CD4-positive, alpha-beta T cell treated with Interleukin-17A for 4 hours (primary cell): ENCODE results near the gene C9orf43.
"Not testable (repeated sequence)": the region's sequence is repeated elsewhere in the genome, so short reads cannot be mapped to it uniquely, and the experiment has no call there.

ENCODE experiments used
- DNase-seq: peaks from one replicate; pipeline ENCODE4 v3.0.0-alpha.2; 2020; ENCODE audit warnings: mixed read lengths

Gene C9orf43, protein sequence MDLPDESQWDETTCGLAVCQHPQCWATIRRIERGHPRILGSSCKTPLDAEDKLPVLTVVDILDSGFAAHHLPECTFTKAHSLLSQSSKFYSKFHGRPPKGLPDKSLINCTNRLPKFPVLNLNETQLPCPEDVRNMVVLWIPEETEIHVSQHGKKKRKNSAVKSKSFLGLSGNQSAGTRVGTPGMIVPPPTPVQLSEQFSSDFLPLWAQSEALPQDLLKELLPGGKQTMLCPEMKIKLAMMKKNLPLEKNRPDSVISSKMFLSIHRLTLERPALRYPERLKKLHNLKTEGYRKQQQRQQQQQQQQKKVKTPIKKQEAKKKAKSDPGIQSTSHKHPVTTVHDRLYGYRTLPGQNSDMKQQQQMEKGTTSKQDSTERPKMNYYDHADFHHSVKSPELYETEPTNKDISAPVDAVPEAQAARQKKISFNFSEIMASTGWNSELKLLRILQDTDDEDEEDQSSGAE

DNA sequence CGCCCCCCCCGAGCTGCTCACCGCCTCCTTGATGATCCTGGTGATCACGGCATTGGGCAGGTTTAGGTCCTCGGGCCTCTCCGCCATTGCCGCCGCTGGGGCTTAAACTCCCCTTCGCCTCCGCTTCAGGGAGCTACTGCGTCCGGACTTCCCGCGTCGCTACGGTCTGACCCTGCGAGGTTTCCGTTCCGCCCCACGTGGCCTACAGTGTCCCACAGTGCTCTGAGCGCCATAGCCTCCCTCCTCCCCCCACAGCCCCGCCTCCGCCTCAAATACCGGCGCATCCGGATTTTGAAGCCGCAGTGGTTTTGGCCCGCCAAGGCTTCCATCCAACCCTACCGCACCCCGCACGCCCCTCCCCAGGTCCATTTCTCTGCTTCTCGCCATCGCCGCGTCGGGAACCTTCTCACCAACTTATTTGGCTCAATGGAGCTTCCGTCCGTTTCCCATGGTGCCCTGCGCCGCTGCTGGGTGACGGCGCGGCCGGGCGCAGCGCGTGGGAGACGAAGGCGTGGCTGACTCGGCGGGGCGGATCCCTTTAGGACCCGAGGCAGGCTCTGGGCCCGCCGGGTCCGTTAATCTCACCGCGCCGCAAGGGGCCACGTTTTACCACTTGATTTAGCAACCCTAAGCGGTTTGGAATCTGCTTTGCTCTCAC is at the start of gene C9orf43, which contains the start of gene POLE3:
C9orf43 (plus strand) TSS at position 541 of the 658 bp plus-strand sequence. CDS start 2,747 bp downstream, outside the sequence.
POLE3 (minus strand) TSS at position 469 of the 658 bp plus-strand sequence; CDS start at position 87, 382 bp downstream.
- peak; percentile 95 for DNase-seq

DNA sequence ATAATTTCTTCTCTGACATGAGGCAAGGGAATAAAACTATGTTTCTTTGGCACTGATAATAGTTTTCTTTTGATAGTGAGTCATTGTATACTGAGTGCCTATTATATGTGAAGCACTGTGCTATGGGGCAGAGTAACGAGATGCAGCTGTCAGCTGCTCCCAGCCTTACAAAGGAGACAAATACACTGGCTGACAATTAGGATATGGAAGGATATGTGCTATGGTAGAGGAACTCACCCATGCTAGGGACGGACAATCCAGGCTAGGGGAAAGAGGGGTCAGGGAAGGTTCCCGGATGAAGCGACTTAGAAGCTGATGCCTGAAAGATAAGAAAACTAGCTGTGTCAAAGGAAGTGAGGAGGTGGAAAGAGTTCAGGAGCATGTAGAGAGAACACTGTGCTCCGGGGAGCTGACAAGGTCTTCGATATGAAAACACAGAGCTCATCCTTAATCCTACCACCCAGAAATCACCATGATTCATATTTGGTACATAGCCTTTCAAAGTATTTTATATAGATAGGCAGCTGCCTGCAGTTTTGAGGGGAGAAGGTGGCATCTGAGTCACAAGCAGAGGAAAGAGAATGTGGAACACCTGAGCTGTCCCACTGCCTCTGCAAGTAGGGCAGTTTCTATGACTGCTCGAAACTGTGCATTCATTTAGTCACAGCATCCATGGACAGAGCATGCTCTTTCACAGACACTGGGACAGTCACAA is 49.1 kb upstream of the C9orf43 start:
- no peak for DNase-seq

DNA sequence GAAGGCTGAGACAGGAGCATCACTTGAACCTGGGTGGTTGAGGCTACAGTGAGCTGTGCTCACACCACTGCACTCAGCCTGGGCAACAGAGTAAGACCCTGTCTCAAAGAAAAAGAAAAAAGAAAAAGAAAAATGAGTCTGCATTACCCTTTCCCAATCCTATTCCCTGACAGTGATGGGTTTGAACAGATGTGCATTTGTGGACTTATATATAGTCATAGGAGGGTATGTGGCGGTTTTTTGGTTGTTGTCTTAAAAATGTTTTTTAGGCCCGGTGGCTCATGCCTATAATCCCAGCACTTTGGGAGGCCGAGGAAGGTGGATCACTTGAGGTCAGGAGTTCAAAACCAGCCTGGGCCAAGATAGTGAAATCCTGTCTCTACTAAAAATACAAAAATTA is 47.2 kb upstream of the C9orf43 start:
- DNase-seq: no peak

DNA sequence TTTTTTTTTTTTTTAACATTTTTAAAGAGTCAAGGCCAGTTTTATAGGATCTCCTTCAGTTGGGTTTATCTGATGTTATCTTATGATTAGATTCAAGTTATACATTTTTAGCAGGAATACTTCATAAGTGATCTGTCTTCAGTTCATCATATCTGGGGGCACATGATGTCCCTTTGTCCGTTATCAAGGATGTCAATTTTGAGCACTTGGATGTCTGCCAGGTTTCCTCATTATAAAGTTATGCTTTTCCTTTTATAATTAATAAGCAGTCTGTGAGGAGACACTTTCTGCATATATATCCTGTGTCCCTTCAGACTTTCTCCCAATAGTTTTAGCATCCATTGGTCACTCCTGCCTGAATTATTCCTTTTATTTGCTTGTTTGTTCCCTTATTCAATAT is 45.6 kb upstream of the C9orf43 start:
- no peak for DNase-seq

DNA sequence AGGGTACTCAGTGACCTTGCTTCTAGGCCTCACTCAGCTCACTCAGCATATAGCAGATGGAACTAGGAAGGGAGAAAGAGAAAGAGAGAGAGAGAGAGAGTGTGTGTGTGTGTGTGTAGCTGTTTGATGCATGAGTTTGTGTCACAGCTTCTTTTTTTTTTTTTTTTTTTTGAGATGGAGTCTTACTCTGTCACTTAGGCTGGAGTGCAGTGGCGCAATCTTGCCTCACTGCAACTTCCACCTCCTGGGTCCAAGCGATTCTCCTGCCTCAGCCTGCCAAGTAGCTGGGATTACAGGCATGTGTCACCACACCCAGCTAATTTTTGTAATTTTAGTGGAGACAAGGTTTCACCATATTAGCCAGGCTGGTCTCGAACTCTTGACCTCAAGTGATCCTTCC is 44.9 kb upstream of the C9orf43 start:
- not testable (repeated sequence) for DNase-seq

DNA sequence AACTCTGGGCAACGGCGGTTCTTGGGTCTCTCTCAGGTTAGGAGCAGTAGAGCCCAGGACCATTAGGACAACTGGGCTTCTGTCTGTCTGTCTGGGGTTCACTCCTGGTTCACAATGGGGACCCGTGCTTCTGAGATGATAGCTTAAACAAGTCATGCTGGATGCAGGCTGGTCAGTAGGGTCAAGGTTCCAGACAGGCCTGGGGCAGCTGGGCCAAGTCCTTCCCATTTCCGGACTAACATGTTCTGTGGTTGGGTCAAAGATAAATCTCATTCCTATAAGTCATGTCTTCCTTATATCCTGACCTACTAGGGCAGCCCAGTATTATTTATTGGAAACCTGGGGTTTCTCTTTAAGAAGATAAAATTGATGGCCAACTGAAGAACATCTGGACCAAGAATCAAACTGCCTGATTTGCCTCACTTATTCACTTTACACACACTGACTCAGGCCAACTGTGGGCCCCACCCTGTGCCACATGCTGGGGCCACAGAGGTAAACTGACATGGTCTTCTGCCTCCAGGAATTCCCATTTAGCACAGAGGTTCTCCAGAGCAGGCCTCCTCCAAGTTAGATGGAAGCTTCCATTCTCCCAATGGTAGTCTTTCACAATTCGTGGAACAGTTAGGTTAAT is 42.1 kb upstream of the C9orf43 start:
- DNase-seq: no peak

DNA sequence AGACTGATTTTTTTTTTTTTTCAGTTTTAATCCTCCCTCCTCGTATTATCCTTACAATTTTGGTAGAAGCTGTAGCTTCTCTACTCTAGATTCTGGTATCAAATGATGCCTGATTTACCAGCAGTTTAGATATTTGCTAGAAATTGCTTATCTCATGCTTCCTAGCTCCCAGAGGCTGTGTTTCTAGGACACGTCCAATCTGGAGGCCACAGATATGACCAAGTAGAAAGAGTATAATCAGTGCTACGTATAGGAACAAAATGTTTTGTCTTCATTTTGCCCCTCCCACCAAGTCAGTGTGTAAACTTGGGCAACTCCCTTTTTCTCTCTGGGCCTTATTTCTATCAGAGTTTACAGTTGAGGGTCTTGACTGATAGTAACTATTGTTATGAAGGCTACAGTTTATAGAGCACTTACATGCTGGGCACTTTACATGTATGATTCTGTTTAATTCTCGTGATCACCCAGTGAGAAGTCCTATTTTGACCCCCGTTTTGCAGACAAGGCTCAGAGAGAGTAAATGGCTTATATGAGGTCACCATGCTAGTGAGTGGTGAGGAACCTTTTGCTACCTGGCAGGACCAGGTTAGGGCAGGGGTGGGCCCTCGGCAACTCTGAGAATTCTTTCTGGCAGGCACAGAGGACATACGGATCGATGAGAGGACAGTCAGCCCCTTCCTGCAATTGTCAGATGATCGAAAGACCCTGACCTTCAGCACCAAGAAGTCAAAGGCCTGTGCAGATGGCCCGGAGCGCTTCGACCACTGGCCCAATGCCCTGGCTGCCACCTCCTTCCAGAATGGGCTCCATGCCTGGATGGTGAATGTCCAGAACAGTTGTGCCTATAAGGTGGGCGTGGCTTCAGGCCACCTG is 41.3 kb upstream of the C9orf43 start:
- DNase-seq: no peak

DNA sequence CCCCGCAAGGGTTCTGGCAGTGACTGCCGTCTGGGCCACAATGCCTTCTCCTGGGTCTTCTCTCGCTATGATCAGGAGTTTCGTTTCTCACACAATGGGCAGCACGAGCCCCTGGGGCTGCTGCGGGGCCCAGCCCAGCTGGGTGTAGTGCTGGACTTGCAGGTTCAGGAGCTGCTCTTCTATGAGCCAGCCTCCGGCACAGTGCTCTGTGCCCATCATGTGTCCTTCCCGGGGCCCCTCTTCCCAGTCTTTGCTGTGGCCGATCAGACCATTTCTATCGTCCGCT is 40.7 kb upstream of the C9orf43 start:
- no peak for DNase-seq

DNA sequence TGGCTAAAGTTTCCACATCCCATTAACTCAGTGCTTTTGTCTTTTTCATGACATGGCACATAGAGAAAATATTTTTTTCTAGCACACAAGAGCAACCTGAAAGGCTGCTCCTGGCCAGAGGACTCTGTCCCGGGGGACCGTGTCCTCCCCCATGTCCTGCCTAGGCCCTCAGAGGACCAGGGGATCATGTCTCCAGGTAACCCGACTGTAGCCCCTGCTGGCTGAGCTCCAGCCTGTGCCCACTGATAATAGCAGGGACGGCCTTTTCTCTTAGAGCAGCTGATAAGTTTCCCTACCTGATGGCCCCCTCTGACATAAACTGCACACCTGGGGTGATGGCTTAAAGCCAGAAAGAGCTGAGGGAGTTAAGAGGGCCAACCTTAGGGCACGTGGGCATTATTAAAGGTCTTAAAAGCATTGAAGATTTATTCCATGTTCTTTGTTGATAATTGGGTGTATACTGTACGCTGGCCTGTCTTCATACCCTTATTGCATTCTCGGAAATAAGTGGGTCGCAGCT is 39.7 kb upstream of the C9orf43 start:
- no peak for DNase-seq

DNA sequence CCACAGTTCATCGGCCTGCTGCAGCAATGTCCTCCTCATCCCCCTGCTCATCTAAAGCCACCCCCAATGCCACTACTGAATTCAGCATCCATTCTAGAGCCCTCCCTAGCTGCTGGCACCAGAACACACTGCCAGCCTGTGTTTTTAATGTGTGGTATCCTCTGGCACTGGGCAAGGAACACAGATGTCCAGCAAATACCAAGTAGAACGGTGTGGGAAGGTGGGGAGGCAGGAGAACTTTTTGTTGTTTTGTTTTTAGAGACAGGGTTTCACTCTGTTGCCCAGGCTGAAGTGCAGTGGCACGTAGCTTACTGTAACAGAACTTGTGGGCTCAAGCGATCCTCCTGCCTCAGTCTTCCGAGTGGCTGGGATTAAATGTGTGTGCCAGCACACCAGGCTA is 38.5 kb upstream of the C9orf43 start:
- no peak for DNase-seq

DNA sequence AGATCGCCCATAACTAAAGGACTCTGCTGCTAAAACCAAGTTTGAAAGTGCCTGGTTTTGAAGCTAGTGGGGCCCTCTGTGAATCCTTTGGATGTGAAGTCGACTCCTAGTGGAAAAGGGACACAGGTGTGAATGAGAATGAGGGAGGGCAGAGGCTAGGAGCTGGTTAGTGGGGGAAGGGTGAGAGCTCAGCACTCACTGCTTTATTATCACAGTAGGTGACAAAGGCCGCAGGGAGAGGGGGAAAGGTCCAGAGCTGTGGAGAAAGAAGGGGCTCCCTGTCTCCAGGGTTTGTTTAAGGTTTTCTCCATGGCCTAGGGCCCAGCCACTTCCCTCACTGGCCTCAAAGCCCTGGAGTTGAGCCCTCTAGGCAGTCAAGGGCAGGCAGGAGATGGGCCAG is 37.3 kb upstream of the C9orf43 start:
- no peak for DNase-seq

DNA sequence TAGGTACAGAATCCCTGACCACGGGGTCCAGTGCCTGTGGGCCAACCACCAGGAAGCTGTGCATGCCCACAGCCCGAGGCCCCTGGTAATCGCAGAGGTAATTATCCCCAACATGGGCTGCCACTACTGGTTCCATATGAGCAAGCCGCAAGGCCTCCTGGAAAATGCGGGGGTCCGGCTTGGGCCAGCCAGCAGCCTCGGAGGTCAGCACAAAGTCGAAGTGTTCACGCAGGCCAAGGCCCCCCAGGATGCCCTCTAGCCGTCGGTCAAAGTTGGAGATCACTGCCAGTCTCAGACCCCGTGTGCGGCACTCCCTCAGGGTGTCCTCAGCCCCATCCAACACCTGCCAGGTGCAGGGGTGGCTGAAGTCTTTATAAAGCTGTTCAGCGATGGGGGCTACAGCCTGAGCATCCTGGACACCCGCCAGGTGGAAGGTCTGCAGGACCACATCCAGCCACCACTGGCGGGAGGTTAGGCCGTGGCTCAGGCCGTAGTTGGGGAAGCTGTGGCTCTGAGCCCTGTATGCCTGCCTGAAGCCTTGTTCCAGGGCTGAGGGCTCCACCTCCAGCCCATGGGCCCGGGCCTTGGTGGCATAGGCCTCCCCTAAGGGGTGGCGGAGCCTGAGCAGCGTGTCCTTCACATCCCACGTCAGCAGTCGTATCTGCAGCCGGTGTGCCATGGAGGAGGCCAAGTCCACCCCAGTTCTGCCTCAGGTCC is 36.7 kb upstream of the C9orf43 start:
- no peak for DNase-seq

DNA sequence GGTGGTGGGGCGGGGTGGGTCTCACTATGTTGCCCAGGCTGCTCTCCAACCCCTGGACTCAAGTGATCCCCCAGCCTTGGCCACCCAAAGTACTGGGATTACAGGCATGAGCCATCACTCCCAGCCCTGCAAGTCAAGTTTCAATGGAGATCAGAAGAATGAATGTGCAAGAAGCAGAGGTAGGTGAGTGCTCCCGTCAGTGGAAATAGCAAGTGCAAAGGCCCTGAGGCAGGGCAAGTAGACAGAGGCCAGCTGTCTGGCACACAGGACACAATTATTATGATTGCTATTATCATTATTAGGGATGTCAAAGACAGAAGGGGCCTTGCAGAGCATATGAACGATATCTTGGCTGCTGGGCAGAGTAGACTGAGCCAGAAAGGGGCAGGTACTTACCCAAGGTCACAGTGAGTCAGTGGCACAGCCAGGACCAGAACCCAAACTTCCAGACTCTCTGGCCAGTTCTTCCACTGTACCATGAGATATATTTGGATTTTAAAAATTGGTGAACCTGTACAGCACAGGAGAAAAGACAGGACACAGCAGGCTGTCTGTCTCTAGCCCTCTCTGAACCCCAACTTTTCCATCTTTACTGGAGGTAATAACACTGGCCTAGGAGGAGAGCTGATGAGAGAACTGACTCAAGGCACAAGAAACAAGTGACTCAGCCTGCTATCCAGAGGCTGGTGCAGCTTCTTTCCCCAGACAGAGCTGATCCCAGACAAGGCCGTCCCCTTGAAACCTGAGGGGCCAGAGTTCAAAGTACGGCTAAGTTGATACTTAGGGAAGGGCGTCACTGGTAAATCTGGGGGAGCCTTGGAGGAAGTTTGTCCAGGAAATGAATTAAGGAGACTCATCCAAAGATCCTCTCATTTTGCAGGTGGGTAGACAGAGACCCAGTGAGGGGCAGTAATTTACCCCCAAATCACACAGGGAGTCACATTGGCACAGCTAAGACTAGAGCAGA is 35.2 kb upstream of the C9orf43 start:
- no peak for DNase-seq

DNA sequence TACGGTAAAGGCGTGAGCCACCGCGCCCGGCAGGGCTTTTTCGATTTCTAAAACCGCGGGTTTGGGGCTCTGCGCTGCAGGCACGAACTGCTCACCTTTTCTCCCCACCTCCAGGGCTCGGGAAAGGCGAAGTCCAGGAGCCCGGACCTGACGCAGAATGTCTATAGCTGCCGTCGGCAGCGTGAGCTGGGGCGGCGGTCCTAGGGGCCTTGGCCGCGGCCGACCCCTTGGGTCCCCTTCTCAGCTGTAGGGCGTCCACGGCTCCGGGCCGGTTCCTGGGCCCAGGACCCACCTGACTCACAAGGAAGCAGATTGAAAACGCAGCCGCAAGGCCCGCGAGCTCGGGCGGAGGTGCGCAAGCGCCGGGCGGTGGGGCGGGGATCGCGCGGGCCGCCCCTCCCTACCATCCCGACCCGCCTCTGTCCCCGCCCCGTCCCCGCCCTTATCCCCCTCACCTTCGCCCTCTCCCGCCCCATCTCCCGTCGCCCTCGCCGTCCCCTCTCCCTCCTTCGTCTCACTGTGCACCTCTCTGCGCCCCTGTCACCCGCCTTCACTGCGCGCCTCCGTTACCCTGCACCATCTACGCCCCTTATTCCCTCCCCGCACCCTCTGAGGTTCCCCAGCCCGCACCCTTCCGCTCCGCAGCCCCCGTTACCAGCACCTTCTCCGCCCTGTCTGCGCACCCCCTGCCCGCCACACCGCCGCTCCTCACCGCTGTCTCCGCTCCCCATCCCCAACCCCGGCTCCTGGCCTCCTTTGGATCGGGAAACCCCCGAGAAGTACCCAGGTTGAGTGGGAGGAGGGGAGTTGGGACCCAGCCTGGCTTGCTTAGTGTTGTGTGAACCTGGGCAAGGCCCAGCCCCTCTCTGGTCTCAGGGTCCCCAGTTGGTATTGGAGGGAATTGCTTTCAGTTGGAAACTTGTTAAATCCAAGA is 33.6 kb upstream of the C9orf43 start, which contains the start of gene HDHD3:
HDHD3 (minus strand) TSS at position 353 of the 934 bp plus-strand sequence. CDS start 2,632 bp downstream, outside the sequence.
- DNase-seq: peak; percentile 95

DNA sequence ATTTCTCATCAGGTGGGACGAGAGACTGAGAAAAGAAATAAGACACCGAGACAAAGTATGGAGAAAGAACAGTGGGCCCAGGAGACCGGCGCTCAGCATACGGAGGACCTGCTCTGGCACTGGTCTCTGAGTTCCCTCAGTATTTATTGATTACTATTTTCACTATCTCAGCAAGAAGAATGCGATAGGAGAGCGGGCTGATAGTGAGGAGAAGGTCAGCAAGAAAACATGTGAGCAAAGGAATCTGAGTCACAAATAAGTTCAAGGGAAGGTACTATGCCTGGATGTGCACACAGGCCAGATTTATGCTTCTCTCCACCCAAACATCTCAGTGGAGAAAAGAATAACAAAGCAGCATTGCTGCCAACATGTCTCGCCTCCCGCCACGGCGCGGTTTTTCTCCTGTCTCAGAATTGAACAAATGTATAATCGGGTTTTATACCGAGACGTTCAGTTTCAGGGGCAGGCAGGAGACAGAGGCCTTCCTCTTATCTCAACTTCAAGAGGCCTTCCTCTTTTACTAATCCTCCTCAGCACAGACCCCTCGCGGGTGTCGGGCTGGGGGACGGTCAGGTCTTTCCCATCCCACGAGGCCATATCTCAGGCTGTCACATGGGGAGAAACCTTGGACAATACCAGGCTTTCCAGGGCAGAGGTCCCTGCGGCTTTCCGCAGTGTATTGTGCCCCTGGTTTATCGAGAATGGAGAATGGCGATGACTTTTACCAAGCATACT is 31.3 kb upstream of the C9orf43 start:
- not testable (repeated sequence) for DNase-seq

DNA sequence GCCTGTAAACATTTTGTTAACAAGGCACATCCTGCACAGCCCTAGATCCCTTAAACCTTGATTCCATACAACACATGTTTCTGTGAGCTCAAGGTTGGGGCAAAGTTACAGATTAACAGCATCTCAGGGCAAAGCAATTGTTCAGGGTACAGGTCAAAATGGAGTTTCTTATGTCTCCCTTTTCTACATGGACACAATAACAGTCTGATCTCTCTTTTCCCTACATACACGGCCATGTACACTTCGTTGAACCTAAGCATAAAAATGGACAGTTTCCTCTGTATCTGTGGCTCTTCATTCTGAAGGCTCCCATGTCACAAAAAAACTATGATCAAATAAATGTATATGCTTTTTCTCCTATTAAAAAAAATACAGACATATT is 30.7 kb upstream of the C9orf43 start:
- not testable (repeated sequence) for DNase-seq

DNA sequence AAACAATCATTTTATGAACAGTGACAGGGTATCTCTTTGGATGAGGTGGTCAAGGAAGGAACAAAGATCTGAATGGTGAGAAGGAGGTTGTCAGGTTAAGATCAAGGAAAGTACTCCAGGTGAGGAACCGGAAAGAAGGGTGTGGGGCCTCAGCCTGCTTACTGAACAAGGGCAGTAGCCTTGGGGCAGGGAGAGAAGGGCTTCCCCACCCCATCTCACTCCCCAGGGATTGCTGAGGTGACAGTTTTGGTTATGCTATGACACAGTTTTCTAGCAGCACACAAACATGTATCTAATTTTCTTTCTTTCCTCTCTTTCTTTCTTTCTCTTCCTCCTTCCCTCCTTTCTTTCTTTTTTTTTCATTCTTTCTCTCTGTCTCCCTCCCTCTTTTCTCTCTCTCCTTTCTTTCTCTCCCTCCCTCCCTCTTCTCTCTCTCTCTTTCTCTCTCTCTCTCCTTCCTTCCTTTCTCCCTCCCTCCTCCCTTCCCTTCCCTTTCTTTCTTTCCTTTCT is 29.6 kb upstream of the C9orf43 start:
- no peak for DNase-seq

DNA sequence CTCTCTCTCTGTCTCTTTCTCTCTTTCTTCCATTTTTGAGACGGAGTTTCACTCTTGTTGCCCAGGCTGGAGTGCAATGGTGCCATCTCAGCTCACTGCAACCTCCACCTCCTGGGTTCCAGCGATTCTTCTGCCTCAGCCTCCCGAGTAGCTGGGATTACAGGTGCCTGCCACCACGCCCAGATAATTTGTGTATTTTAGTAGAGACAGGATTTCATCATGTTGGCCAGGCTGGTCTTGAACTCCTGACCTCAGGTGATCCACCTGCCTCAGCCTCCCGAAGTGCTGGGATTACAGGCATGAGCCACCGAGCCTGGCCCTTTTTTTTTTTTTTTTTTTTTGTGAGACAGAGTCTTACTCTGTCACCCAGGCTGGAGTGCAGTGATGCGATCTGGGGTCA is 29.1 kb upstream of the C9orf43 start:
- DNase-seq: not testable (repeated sequence)
